HepG2 (cell line): ENCODE results near the gene FXN. TPM values are rescaled to one million over a fixed set of nuclear protein-coding genes. Genes with fewer than 3 reads are reported as not detected.

Source experiments
- ADNP ChIP-seq: sonication (generic); formaldehyde crosslinking; IDR thresholded peaks from 2 replicates; pipeline ENCODE4 v1.4.0; 2020; ENCODE audit warnings: missing genetic modification reagents
- ETV5 ChIP-seq: IDR thresholded peaks from 2 replicates; pipeline ENCODE4 v1.6.1; 2018; ENCODE audit warnings: missing biosample characterization, missing genetic modification reagents, inconsistent platforms, borderline replicate concordance
- FOXC1 ChIP-seq: sonication (generic); formaldehyde crosslinking; IDR thresholded peaks from 2 replicates; pipeline ENCODE4 v1.8.0; 2022; ENCODE audit warnings: mild to moderate bottlenecking, missing genetic modification reagents, borderline replicate concordance
- GABPA ChIP-seq, 2 experiments: IDR thresholded peaks; 2 replicates each; pipeline ENCODE4 v1.6.1; 2011 to 2016; ENCODE audit warnings: low read depth in 2 of 2, low read length in 1 of 2, missing biosample characterization in 1 of 2, missing genetic modification characterization in 1 of 2
- GATA4 ChIP-seq: sonication (generic); IDR thresholded peaks from 2 replicates; pipeline ENCODE4 v1.6.1; 2016; ENCODE audit warnings: antibody characterized with exemption, low read depth, borderline replicate concordance
- IKZF4 ChIP-seq: sonication (generic); formaldehyde crosslinking; IDR thresholded peaks from 2 replicates; pipeline ENCODE4 v1.5.1; 2020; ENCODE audit warnings: borderline replicate concordance, mild to moderate bottlenecking, low read depth, missing genetic modification reagents; ENCODE audit errors: not compliant biosample characterization
- MAFK ChIP-seq, 2 experiments: IDR thresholded peaks in 1 of 2; conservative IDR thresholded peaks in 1 of 2; 2 replicates each; pipeline ENCODE4 v1.6.1; 2011; ENCODE audit warnings: improper control_type of control experiment in 2 of 2, low read length in 2 of 2
- NFRKB ChIP-seq: fragments of 450-650 bp; IDR thresholded peaks from 2 replicates; pipeline ENCODE4 v1.6.1; 2017
- PCBP2 ChIP-seq: fragments of 200-400 bp; formaldehyde crosslinking; optimal IDR thresholded peaks from 2 replicates; pipeline ENCODE3; 2018; ENCODE audit warnings: low read length, low read depth; ENCODE audit not compliant: poor library complexity, severe bottlenecking
- PRDM15 ChIP-seq: sonication (generic); formaldehyde crosslinking; IDR thresholded peaks from 2 replicates; pipeline ENCODE4 v1.4.0; 2020; ENCODE audit warnings: missing genetic modification reagents
- RCOR2 ChIP-seq: IDR thresholded peaks from 2 replicates; pipeline ENCODE4 v1.6.1; 2016; ENCODE audit warnings: missing biosample characterization, missing genetic modification reagents
- REL ChIP-seq: sonication (generic); formaldehyde crosslinking; conservative IDR thresholded peaks from 2 replicates; pipeline ENCODE4 v1.8.0; 2022; ENCODE audit warnings: mild to moderate bottlenecking, missing genetic modification reagents, moderate library complexity
- RELA ChIP-seq: sonication (generic); formaldehyde crosslinking; IDR thresholded peaks from 2 replicates; pipeline ENCODE4 v1.4.0; 2020; ENCODE audit warnings: missing genetic modification reagents
- SP140L ChIP-seq: sonication (generic); formaldehyde crosslinking; IDR thresholded peaks from 2 replicates; pipeline ENCODE4 v1.4.0; 2020; ENCODE audit warnings: missing genetic modification reagents, borderline replicate concordance
- TBX3 ChIP-seq: fragments of 450-650 bp; IDR thresholded peaks from 2 replicates; pipeline ENCODE4 v1.6.1; 2017; ENCODE audit warnings: antibody characterized with exemption, mild to moderate bottlenecking, inconsistent platforms, borderline replicate concordance
- THAP8 ChIP-seq: sonication (generic); formaldehyde crosslinking; IDR thresholded peaks from 2 replicates; pipeline ENCODE4 v1.5.1; 2020; ENCODE audit warnings: missing genetic modification reagents, mild to moderate bottlenecking, borderline replicate concordance
- ZNF547 ChIP-seq: sonication (generic); formaldehyde crosslinking; IDR thresholded peaks from 2 replicates; pipeline ENCODE4 v1.5.1; 2020; ENCODE audit warnings: mild to moderate bottlenecking, missing genetic modification reagents
- ZNF552 ChIP-seq: sonication (generic); formaldehyde crosslinking; IDR thresholded peaks from 2 replicates; pipeline ENCODE4 v1.9.0; 2022; ENCODE audit warnings: missing genetic modification reagents, mild to moderate bottlenecking, borderline replicate concordance
- ZNF674 ChIP-seq: sonication (generic); formaldehyde crosslinking; IDR thresholded peaks from 2 replicates; pipeline ENCODE4 v1.5.0; 2020; ENCODE audit warnings: low read depth, mild to moderate bottlenecking, missing genetic modification reagents
- ZSCAN5A ChIP-seq: sonication (generic); formaldehyde crosslinking; IDR thresholded peaks from 2 replicates; pipeline ENCODE4 v1.8.0; 2022; ENCODE audit warnings: mild to moderate bottlenecking, missing genetic modification reagents, borderline replicate concordance
- polyA plus RNA-seq, 8 experiments: library from polyadenylated mRNA; depleted of rRNA in 3 of 8; stranded (reverse) in 7 of 8; unstranded in 1 of 8; fragments of >200 nt; fragmentation: Illumina TruSeq in 4 of 8; extraction: Trizol in 4 of 8; gene quantifications; 2 replicates each; pipeline versions ENCODE4 v1.2.1 to v1.2.3, GENCODE V29; 2011 to 2016; ENCODE audit warnings: low read depth in 4 of 8, missing spikeins in 1 of 8, mixed read lengths in 1 of 8; ENCODE audit not compliant: insufficient read depth in 1 of 8
- total RNA-seq, 5 experiments: library from RNA; depleted of rRNA; stranded (reverse); fragments of >200 nt; fragmentation: Illumina TruSeq; extraction: Trizol; gene quantifications; 2 replicates each; pipeline ENCODE4 v1.2.3, GENCODE V29; 2016; ENCODE audit warnings: low read depth in 1 of 5
- TF ChIP-seq, protein P1 (sequence below): sonication (generic); formaldehyde crosslinking; IDR thresholded peaks from 2 replicates; pipeline ENCODE4 v1.4.0; 2020; ENCODE audit warnings: mild to moderate bottlenecking, missing genetic modification reagents
- TF ChIP-seq, protein P2 (sequence below): sonication (generic); formaldehyde crosslinking; IDR thresholded peaks from 2 replicates; pipeline ENCODE4 v1.4.0; 2020; ENCODE audit warnings: mild to moderate bottlenecking, missing genetic modification reagents

The FXN gene
- total and polyA plus RNA-seq, 2 of the 13 experiments (the other 11 are each of a cell fraction or from before 2014, with no cell fraction given), result 24.1 to 26.0 TPM

- peak; percentile 30; the same call in 1 of the 2 replicates for TF ChIP-seq TBX3
- TF ChIP-seq, protein P1, sequence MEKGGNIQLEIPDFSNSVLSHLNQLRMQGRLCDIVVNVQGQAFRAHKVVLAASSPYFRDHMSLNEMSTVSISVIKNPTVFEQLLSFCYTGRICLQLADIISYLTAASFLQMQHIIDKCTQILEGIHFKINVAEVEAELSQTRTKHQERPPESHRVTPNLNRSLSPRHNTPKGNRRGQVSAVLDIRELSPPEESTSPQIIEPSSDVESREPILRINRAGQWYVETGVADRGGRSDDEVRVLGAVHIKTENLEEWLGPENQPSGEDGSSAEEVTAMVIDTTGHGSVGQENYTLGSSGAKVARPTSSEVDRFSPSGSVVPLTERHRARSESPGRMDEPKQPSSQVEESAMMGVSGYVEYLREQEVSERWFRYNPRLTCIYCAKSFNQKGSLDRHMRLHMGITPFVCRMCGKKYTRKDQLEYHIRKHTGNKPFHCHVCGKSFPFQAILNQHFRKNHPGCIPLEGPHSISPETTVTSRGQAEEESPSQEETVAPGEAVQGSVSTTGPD (CRISPR knock-in tag), result no peak
- TF ChIP-seq IKZF4 (CRISPR knock-in tag), result no peak
- TF ChIP-seq PRDM15 (CRISPR knock-in tag), result no peak
- no peak for TF ChIP-seq GABPA (IDR thresholded peaks at IDR 0.05; ENCODE audit: low read depth, low read length)
- peak; percentile 23; the same call in 1 of the 2 replicates for TF ChIP-seq GABPA (CRISPR knock-in tag; IDR thresholded peaks at IDR 0.05; ENCODE audit: low read depth)
- TF ChIP-seq RELA, result no peak
- TF ChIP-seq THAP8, result no peak
- TF ChIP-seq NFRKB, result no peak
- no peak for TF ChIP-seq ZNF547 (CRISPR knock-in tag)
- no peak for TF ChIP-seq RCOR2 (CRISPR knock-in tag)
- TF ChIP-seq MAFK (conservative IDR thresholded peaks at IDR 0.05 in 1 of 2, IDR thresholded peaks at IDR 0.05 in 1 of 2; ENCODE audit: low read length in 2 of 2), result no peak
- TF ChIP-seq SP140L (CRISPR knock-in tag), result no peak
- TF ChIP-seq ZSCAN5A (CRISPR knock-in tag), result no peak
- no peak for TF ChIP-seq ADNP
- TF ChIP-seq, protein P2, sequence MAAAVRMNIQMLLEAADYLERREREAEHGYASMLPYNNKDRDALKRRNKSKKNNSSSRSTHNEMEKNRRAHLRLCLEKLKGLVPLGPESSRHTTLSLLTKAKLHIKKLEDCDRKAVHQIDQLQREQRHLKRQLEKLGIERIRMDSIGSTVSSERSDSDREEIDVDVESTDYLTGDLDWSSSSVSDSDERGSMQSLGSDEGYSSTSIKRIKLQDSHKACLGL (CRISPR knock-in tag), result no peak
- no peak for TF ChIP-seq GATA4
- no peak for TF ChIP-seq ZNF552
- TF ChIP-seq FOXC1 (CRISPR knock-in tag), result no peak
- TF ChIP-seq PCBP2, result no peak
- no peak for TF ChIP-seq REL (CRISPR knock-in tag)
- peak; percentile 46; the same call in 1 of the 2 replicates for TF ChIP-seq ETV5
- no peak for TF ChIP-seq ZNF674 (CRISPR knock-in tag)
These were observed 69.4 kb downstream of the FXN start (continued) for GRCh38 chr9:69104830-69105527.
